ENCODE measurements around the gene TUBA3E.
"Not testable (repeated sequence)": the region's sequence is repeated elsewhere in the genome, so short reads cannot be mapped to it uniquely, and the experiment has no call there.

TUBA3E gene

GRCh38 chr2:130191319-130191718, 6.9 kb downstream of the TUBA3E start:
- DNase-seq (ENCODE audit: low spot score): not testable (repeated sequence)

- no peak for DNase-seq (ENCODE audit: low spot score)
Observed at GRCh38 chr2:130190237-130190636, 8.0 kb downstream of the TUBA3E start.

- DNase-seq (ENCODE audit: low spot score): not testable (repeated sequence)
Observed at GRCh38 chr2:130188958-130189357, 9.3 kb downstream of the TUBA3E start.

GRCh38 chr2:130187859-130188792, 10.1 kb downstream of the TUBA3E start:
- not testable (repeated sequence) for DNase-seq (ENCODE audit: low spot score)

- no peak for DNase-seq (ENCODE audit: low spot score)
Observed at GRCh38 chr2:130187268-130187667, 11.0 kb downstream of the TUBA3E start.

- no peak for DNase-seq (ENCODE audit: low spot score)
Observed at GRCh38 chr2:130186391-130186790, 11.8 kb downstream of the TUBA3E start.

GRCh38 chr2:130185896-130186295, 12.3 kb downstream of the TUBA3E start:
- DNase-seq (ENCODE audit: low spot score): no peak

- DNase-seq (ENCODE audit: low spot score): no peak
Observed at GRCh38 chr2:130185436-130185835, 12.8 kb downstream of the TUBA3E start.

- DNase-seq (ENCODE audit: low spot score): no peak
Observed at GRCh38 chr2:130183512-130184373, 14.5 kb downstream of the TUBA3E start.

- DNase-seq (ENCODE audit: low spot score): not testable (repeated sequence)
Observed at GRCh38 chr2:130182826-130183511, 15.3 kb downstream of the TUBA3E start.

- peak; percentile 71 for DNase-seq (ENCODE audit: low spot score)
Observed at GRCh38 chr2:130181880-130182682, 16.2 kb downstream of the TUBA3E start, which contains the start of gene MZT2B. TSS of gene MZT2B (plus strand) at chr2:130182262. CDS start at chr2:130182283, 21 bp downstream.

- DNase-seq (ENCODE audit: low spot score): peak; percentile 92
Observed at GRCh38 chr2:130181325-130181879, 16.8 kb downstream of the TUBA3E start, which contains the start of gene SMPD4. TSS of gene SMPD4 (minus strand) at chr2:130181602. CDS start at chr2:130176592, 5,010 bp downstream.

- not testable (repeated sequence) for DNase-seq (ENCODE audit: low spot score)
Observed at GRCh38 chr2:130180404-130181324, 17.6 kb downstream of the TUBA3E start.

- DNase-seq (ENCODE audit: low spot score): not testable (repeated sequence)
Observed at GRCh38 chr2:130174866-130175265, 23.4 kb downstream of the TUBA3E start.

GRCh38 chr2:130169896-130170295, 28.3 kb downstream of the TUBA3E start:
- no peak for DNase-seq (ENCODE audit: low spot score)

GRCh38 chr2:130169163-130169562, 29.1 kb downstream of the TUBA3E start:
- DNase-seq (ENCODE audit: low spot score): not testable (repeated sequence)

GRCh38 chr2:130166611-130167010, 31.6 kb downstream of the TUBA3E start:
- DNase-seq (ENCODE audit: low spot score): not testable (repeated sequence)

- DNase-seq (ENCODE audit: low spot score): no peak
Observed at GRCh38 chr2:130165293-130166016, 32.8 kb downstream of the TUBA3E start.

GRCh38 chr2:130162968-130163367, 35.3 kb downstream of the TUBA3E start:
- no peak for DNase-seq (ENCODE audit: low spot score)

Measured in SW480 (cell line).